Activated T-cell treated with anti-CD3 and anti-CD28 coated beads for 1 hour (primary cell): Measurements from ENCODE around the gene POLQ.
"Not testable (repeated sequence)": the region's sequence is repeated elsewhere in the genome, so short reads cannot be mapped to it uniquely, and the experiment has no call there.

ENCODE experiments used
- DNase-seq: peaks from one replicate; pipeline ENCODE4 v3.0.0-alpha.2; 2020; ENCODE audit warnings: low read depth

Gene POLQ

DNA sequence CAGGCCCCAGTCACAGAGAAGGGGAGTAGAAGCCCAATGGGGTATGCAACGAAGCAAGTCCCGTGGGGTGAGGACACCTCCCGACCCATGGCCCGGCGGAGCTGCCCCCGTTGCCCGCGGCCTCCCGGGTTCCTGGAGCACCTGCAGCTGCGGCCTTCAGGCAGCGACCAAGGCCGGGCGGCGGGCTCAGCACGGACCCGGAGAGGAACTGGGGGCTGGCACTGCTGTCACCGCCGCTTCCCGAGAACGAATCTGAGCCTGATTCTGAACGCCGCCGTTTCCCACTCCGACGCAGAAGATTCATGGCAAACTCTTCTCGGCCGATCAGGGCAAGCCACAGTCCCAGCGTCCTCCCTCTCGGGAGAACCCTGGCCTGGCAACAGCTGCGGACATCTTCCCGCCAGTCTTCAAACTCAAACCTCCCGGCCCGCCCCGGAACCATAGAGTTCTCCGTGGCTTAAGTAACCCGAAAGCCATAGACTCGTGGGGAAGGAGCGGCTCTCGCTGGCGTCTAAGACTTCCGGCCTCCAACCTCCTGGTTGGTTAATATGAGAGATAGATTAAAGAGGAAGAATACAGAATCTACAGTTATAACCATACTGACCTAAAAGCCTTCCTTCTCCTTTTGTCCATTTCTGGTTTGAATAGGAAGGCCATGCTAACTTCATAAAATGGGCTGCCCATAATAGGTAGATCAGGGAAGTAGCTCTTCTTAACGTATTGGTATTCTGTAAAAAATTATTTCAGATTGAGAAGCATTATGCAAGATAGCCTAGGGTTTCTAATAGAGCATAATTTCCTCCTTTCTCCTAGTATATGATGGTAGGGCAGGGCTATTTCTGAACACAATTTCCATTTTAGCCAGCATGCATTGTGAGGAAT, at the start of gene POLQ:
POLQ (minus strand) TSS at position 415 of the 882 bp plus-strand sequence; CDS start at position 304, 111 bp downstream.
- DNase-seq: peak; percentile 75

GRCh38 chr3:121594850-121595249, 49.1 kb upstream of the POLQ start:
- no peak for DNase-seq

DNA sequence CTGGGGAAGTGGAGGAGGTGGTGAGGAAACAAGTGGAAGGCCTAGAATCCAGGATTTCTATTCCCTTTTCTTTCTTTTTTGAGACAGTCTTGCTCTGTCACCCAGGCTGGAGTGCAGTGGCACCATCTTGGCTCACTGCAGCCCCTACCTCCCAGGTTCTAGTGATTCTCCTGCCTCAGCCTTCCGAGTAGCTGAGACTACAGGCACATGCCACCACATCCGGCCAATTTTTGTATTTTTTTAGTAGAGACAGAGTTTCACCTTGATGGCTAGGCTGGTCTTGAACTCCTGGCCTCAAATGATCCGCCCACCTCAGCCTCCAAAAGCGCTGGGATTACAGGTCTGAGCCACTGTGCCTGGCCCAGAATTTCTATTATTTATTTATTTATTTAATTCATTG, 48.0 kb upstream of the POLQ start:
- not testable (repeated sequence) for DNase-seq

- DNase-seq: no peak
These were observed 47.3 kb upstream of the POLQ start, which contains the start of gene FBXO40 for GRCh38 chr3:121592856-121593702. FBXO40 (plus strand) TSS chr3:121593379; CDS start chr3:121620576, 27,197 bp downstream.

- DNase-seq: no peak
These were observed 38.6 kb upstream of the POLQ start for GRCh38 chr3:121584418-121584817.

- DNase-seq: no peak
These were observed 35.9 kb upstream of the POLQ start for GRCh38 chr3:121581691-121582090.

- no peak for DNase-seq
These were observed 28.7 kb upstream of the POLQ start for GRCh38 chr3:121574449-121574848.

- no peak for DNase-seq
These were observed 21.9 kb upstream of the POLQ start, which contains the start of gene ARGFX for GRCh38 chr3:121567649-121568048. ARGFX (plus strand) TSS chr3:121567949; CDS start chr3:121570714, 2,765 bp downstream.

DNA sequence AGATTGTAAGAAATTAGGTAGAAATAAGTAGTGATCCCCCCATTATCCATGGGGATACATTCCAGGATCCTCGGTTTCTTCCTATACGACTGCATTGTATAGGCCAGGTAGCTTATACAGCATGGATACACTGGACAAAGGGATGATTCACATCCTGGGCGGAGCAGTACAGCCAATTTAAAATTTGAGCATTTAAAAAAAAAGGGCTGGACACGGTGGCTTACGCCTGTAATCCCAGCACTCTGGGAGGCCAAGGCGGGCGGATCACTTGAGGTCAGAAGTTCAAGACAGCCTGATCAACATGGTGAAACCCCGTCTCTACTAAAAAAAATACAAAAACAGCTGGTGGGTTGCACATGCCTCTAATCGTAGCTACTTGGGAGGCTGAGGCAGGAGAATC, 21.0 kb upstream of the POLQ start:
- DNase-seq: no peak

- DNase-seq: no peak
These were observed 16.4 kb upstream of the POLQ start for GRCh38 chr3:121562148-121562547.

DNA sequence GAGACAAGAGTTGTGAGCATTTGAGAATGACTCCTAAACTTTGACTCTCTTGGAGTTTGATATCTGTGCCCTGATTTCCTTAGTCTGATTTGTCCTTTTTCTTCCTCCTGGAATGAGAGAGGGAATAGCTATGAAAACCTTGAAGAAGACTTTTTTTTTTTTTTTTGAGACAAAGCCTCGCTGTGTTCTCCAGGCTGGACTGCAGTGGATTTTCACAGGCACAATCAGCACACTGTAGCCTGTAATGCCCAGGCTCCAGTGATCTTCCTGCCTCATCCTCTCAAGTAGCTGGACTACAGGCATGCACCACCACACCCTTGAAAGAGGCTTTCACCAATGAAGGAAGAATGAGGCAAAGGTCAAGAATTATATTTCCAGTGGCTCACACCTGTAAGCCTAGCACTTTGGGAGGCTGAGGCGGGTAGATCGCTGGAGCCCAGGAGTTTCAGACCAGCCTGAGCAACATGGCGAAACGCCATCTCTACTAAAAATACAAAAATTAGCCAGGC, 11.7 kb upstream of the POLQ start:
- no peak for DNase-seq

GRCh38 chr3:121552797-121553196, 7.0 kb upstream of the POLQ start:
- no peak for DNase-seq

- no peak for DNase-seq
These were observed 6.6 kb upstream of the POLQ start for GRCh38 chr3:121552379-121552778.

DNA sequence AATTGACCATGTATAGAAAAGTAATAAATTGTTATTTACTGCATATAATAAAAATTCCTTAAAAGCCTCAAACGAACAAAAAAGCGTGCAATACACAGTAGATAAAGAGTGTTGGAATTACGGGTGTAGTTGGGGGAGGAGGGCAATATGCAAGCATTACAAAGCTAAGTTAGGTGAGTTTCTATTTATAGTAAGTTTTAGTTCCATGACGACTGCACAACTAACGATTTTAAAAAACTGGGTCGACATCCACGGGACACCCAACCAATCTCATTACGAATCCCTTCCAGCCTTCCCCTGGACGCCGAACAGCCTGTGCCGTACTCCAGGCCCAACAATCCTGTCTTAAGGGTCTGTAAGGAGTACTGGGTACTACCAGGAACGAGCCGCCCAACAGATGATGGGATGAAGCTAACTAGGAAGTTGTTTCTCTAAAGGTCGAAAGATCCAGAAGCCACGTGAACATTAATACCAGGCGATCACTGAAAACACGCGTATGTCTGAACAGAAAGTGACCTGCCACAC, 677 bp downstream of the POLQ start:
- DNase-seq: no peak

- DNase-seq: no peak
These were observed 2.9 kb downstream of the POLQ start for GRCh38 chr3:121542924-121543323.

GRCh38 chr3:121531269-121531668, 14.5 kb downstream of the POLQ start:
- DNase-seq: no peak

DNA sequence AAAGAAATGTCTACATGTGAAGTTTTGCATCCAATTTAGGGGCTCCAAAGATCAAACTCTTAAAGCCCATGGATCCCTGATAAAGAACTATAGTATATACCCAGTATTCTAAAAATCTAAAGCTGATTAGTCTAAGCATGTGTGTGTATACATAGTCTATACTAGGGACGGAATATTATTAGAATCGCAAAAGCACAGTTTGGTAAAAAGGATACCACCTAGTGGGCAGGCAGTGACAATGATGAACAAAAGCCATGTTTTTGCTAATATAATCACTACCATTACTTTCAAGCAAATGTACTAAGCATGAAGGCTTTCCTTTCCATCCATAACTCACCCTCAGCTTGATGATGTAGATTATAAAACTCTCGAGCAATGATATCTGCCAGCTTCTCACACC, 16.5 kb downstream of the POLQ start:
- no peak for DNase-seq

DNA sequence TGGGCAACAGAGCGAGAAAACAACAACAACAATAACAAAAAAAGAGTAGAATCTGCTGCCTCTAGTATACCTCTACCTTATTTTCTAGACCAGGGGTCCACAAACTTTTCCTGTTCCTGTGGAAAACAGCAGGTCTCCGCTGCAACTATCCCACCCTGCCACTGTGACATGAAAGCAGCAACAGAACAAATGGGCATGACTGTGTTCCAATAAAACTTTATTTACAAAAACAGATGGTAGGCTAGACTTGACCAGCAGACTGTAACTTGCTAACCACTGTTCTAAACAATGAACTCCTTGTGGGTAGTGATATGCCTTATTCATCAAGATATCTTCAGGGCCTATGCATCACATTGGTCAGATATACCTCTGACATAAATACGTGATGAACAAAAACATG, 25.3 kb downstream of the POLQ start:
- no peak for DNase-seq

DNA sequence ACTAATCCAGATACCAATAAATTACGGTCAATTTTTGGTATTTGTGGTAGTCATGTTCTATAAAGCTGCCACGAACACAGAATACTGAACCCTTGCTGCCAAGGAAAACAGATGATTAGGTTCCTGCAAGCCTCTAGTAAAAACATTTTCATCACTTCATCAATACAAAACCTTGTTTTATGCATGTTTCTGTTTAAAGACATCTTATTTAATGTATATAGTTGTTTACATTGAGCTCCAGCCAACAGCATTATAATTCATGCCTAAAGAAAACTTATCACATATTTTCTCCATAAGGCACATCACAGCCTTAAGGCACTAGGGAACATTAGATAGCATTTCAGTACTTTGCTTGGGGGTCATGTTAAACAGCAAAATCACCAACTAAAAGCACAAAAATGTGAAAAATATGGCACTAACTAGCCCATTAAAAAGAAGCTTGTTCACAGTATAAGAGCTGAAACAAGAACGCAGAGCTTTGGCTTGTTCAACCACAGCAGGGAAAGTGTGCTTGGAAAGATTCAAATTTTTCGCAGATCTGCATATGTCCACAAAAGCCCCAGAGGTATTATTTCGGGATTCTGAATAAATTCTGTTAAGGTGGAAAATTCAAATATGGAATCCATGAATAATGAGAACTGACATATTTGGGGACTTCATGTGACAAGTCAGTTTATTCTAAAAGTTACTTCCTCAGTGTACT, 27.7 kb downstream of the POLQ start:
- DNase-seq: no peak

- no peak for DNase-seq
These were observed 29.9 kb downstream of the POLQ start for GRCh38 chr3:121515862-121516261.

DNA sequence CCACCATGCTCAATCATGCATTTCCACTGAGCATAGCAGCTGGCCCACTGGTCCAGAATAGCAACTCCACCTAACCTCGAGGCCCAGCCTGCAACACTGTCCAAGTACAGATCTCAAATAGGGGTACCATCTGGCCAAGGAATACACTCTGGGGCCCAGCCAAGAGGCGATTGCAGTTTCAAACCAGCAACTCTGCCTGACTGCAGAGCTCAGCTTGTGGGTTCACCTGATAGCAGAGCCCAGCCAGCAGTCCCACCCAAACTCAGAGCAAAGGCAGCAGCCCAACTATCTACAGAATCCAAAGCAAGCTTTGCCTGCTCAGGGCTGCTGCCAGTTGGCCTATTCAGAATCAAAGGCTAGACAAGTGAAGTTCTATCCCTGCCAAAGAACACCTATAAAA, 30.5 kb downstream of the POLQ start:
- no peak for DNase-seq

DNA sequence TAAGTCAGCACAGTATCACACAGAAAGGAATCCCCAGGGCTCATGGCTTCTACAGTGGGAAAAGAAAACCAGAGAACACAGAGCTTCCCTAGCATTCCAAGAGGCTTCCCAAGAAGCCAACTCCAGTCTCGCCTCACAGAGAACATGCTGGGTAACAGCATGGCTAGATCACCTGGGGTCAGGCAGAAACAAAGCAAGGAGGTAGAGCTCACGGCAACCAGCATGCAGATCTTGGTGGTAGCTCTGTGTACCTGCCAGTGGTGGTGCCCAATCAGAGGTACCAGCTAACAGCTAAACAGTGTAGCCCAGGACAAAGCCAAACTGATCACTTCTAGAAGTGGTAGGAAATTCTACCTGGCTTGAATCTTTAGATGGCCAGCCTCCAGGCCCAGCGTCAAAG, 31.3 kb downstream of the POLQ start:
- DNase-seq: no peak
